Measurements from ENCODE around the gene TXNDC2.

DNA sequence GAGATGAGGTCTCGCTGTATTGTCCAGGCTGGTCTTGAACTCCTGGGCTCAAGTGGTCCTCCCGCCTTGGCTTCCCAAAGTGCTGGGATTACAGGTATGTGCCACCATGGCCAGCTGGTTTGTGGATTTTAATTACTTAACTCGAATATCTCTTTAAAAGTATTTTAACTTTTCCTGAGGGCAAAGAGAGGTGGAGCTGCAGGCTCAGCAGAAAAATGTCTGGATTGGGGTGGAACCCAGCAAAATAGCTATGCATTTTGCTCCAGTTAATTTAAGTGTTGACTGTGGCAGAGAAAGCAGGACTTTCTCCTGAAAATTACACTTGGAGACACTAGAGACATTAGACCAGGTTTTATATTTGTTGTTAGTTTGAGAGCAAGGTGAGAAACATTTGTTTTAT, 35.5 kb upstream of the TXNDC2 start:
- TF ChIP-seq CEBPB (IDR thresholded peaks at IDR 0.05; ENCODE audit: low read depth, low read length) (no peak), SMC3 (IDR thresholded peaks at IDR 0.05; ENCODE audit: low read depth, low read length) (no peak), POLR2A (IDR thresholded peaks at IDR 0.05; ENCODE audit: low read depth, low read length) (no peak), RFX5 (IDR thresholded peaks at IDR 0.05; ENCODE audit: low read depth, low read length) (no peak)
- TF ChIP-seq, protein P1, sequence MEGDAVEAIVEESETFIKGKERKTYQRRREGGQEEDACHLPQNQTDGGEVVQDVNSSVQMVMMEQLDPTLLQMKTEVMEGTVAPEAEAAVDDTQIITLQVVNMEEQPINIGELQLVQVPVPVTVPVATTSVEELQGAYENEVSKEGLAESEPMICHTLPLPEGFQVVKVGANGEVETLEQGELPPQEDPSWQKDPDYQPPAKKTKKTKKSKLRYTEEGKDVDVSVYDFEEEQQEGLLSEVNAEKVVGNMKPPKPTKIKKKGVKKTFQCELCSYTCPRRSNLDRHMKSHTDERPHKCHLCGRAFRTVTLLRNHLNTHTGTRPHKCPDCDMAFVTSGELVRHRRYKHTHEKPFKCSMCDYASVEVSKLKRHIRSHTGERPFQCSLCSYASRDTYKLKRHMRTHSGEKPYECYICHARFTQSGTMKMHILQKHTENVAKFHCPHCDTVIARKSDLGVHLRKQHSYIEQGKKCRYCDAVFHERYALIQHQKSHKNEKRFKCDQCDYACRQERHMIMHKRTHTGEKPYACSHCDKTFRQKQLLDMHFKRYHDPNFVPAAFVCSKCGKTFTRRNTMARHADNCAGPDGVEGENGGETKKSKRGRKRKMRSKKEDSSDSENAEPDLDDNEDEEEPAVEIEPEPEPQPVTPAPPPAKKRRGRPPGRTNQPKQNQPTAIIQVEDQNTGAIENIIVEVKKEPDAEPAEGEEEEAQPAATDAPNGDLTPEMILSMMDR (conservative IDR thresholded peaks at IDR 0.05; ENCODE audit: low read depth, low read length), result no peak
- TF ChIP-seq, protein P2, sequence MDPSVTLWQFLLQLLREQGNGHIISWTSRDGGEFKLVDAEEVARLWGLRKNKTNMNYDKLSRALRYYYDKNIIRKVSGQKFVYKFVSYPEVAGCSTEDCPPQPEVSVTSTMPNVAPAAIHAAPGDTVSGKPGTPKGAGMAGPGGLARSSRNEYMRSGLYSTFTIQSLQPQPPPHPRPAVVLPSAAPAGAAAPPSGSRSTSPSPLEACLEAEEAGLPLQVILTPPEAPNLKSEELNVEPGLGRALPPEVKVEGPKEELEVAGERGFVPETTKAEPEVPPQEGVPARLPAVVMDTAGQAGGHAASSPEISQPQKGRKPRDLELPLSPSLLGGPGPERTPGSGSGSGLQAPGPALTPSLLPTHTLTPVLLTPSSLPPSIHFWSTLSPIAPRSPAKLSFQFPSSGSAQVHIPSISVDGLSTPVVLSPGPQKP (IDR thresholded peaks at IDR 0.05; ENCODE audit: borderline replicate concordance, low read depth, low read length), result no peak
